Osteoblast (primary cell): ENCODE results near the gene KCNG3. TPM values are rescaled to one million over a fixed set of nuclear protein-coding genes. Genes with fewer than 3 reads are reported as not detected.
"Not testable (repeated sequence)": the region's sequence is repeated elsewhere in the genome, so short reads cannot be mapped to it uniquely, and the experiment has no call there.

Source experiments
- DNase-seq: peaks from one replicate; pipeline ENCODE4 v3.0.0; 2011; ENCODE audit warnings: low spot score, mixed read lengths; ENCODE audit not compliant: insufficient read length; ENCODE audit errors: missing footprints
- H2AFZ ChIP-seq: 2 replicates; pipeline ENCODE4 v1.6.0; 2011; ENCODE audit warnings: mild to moderate bottlenecking, low read length
- H3K27ac ChIP-seq: 2 replicates; pipeline ENCODE4 v1.5.1; 2011; ENCODE audit warnings: mild to moderate bottlenecking, low read depth, low read length, moderate library complexity
- H3K27me3 ChIP-seq: 2 replicates; pipeline ENCODE4 v1.6.0; 2012; ENCODE audit warnings: mild to moderate bottlenecking, control low read depth, inconsistent platforms, low read length, moderate library complexity; ENCODE audit not compliant: insufficient read depth
- H3K36me3 ChIP-seq: 2 replicates; pipeline ENCODE4 v1.5.1; 2011; ENCODE audit warnings: mild to moderate bottlenecking, low read length, control low read depth, moderate library complexity; ENCODE audit not compliant: insufficient read depth
- H3K4me1 ChIP-seq: 2 replicates; pipeline ENCODE4 v1.5.1; 2011; ENCODE audit warnings: mild to moderate bottlenecking, low read length, control low read depth, moderate library complexity; ENCODE audit not compliant: insufficient read depth
- H3K4me2 ChIP-seq: 2 replicates; pipeline ENCODE4 v1.6.0; 2011; ENCODE audit warnings: mild to moderate bottlenecking, low read length; ENCODE audit not compliant: insufficient read depth
- H3K4me3 ChIP-seq: fragments of 200-600 bp; sonication (generic); 3 replicates; pipeline ENCODE4 v1.5.1; 2012; ENCODE audit warnings: mild to moderate bottlenecking, low read length, inconsistent platforms; ENCODE audit not compliant: insufficient read depth
- H3K79me2 ChIP-seq: 2 replicates; pipeline ENCODE4 v1.6.0; 2012; ENCODE audit warnings: mild to moderate bottlenecking, low read length, control low read depth, inconsistent platforms; ENCODE audit not compliant: insufficient read depth
- H3K9me3 ChIP-seq: 2 replicates; pipeline ENCODE4 v1.5.1; 2011; ENCODE audit warnings: low read depth, low read length, control low read depth
- H4K20me1 ChIP-seq: 2 replicates; pipeline ENCODE4 v1.6.0; 2012; ENCODE audit warnings: mild to moderate bottlenecking, low read length, control low read depth; ENCODE audit not compliant: insufficient read depth
- small RNA-seq: library from RNA; depleted of rRNA; stranded (forward); fragments of <200 nt; gene quantifications from one replicate; pipeline ENCODE3, GENCODE V24; 2012
- total RNA-seq: library from RNA; depleted of rRNA; stranded (reverse); fragments of >200 nt; gene quantifications from 2 replicates; pipeline ENCODE4 v1.2.3, GENCODE V29; 2012
- TF ChIP-seq, protein P1 (sequence below): IDR thresholded peaks from 2 replicates; pipeline ENCODE4 v1.5.1; 2011; ENCODE audit warnings: mild to moderate bottlenecking, low read depth, low read length, moderate library complexity; ENCODE audit errors: extremely low read depth

The KCNG3 gene
- total RNA-seq, 1 donor, result under 0.01 TPM

DNA sequence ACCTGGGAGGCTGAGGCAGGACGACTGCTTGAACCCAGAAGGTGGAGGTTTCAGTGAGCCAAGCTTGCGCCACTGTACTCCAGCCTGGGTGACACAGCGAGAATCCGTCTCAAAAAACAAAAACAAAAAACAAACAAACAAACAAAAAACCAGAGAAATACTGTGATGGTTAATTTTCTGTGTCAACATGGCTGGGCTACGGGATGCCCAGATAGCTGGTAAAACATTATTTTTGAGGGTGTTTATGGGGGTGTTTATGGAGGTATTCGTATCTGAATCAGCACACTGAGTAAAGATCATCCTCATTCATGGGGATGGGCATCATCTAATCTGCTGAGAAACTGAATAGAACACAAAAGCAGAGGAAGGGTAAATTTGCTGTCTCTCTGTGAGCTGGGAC, 92.0 kb downstream of the KCNG3 start:
- TF ChIP-seq, protein P1, sequence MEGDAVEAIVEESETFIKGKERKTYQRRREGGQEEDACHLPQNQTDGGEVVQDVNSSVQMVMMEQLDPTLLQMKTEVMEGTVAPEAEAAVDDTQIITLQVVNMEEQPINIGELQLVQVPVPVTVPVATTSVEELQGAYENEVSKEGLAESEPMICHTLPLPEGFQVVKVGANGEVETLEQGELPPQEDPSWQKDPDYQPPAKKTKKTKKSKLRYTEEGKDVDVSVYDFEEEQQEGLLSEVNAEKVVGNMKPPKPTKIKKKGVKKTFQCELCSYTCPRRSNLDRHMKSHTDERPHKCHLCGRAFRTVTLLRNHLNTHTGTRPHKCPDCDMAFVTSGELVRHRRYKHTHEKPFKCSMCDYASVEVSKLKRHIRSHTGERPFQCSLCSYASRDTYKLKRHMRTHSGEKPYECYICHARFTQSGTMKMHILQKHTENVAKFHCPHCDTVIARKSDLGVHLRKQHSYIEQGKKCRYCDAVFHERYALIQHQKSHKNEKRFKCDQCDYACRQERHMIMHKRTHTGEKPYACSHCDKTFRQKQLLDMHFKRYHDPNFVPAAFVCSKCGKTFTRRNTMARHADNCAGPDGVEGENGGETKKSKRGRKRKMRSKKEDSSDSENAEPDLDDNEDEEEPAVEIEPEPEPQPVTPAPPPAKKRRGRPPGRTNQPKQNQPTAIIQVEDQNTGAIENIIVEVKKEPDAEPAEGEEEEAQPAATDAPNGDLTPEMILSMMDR, result no peak
- Histone ChIP-seq H3K4me3 (no peak overlapping the region), H3K79me2 (no peaks in the 10 kb centered on the region), H3K4me2 (no peak overlapping the region), H3K27me3 (no peaks in the 10 kb centered on the region), H3K9me3 (no peaks in the 10 kb centered on the region), H3K4me1 (no peaks in the 10 kb centered on the region), H2AFZ (no peak overlapping the region), H4K20me1 (no peaks in the 10 kb centered on the region), H3K36me3 (no peaks in the 10 kb centered on the region), H3K27ac (no peak overlapping the region)
- DNase-seq, result no peak

DNA sequence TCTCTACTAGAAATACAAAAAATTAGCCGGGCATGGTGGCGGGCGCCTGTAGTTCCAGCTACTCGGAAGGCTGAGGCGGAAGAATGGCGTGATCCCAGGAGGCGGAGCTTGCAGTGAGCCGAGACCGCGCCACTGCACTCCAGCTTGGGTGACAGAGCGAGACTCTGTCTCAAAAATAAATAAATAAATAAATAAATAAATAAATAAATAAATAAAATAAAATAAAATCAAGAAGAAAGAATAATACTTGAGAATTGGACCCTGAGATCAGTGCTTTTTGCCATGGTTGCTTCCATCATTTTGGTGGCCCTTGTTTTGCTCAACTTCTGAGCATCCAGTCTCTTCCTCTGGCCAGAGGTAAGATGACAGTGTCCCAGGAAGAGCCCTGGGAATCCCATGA, 95.7 kb downstream of the KCNG3 start:
- not testable (repeated sequence) for H3K4me2 ChIP-seq, DNase-seq, H3K27ac ChIP-seq, H3K79me2 ChIP-seq, H3K36me3 ChIP-seq, H3K27me3 ChIP-seq, H3K4me1 ChIP-seq, H3K9me3 ChIP-seq, H2AFZ ChIP-seq, H4K20me1 ChIP-seq, H3K4me3 ChIP-seq

DNA sequence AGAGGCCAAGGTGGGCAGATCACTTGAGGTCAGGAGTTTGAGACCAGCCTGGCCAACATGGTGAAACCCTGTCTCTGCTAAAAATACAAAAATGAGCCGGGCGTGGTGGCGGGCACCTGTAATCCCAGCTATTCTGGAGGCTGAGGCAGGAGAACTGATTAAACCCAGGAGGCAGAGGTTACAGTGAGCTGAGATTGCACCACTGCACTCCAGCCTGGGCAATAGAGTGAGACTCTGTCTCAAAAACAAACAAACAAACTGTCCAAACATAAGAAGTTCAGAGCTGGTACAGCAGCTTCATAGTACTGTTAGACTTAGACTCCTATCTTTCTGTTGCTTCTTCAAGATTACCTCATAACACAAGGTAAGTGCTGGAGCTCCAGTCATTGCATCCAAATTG, 100.5 kb downstream of the KCNG3 start:
- not testable (repeated sequence) for H2AFZ ChIP-seq, H3K4me3 ChIP-seq, H4K20me1 ChIP-seq, H3K9me3 ChIP-seq, H3K4me2 ChIP-seq, DNase-seq, H3K4me1 ChIP-seq, H3K27ac ChIP-seq, H3K36me3 ChIP-seq, H3K79me2 ChIP-seq
- H3K27me3 ChIP-seq, result peaks cover 14% of the 10 kb centered on the region

DNA sequence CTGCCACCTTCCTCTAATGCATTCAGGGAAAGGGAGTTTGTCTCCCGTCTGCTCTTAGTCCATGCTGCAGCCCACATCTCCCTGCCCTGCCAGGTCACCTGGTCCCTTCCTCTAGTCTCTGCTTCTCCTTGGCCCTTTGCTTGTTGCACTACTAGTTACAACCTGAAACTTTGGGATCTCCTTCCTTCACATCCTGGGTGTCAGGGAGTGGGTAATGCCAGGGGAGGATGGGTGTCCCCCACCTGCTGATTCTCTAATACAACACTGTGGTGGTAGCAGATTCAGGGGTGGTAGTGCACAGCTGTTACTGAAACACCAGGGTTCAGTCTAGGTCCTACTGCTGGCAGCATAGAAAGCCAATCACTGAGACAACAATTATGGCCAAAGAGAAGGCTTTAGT, 101.6 kb downstream of the KCNG3 start:
- Histone ChIP-seq H3K4me1 (no peaks in the 10 kb centered on the region), H3K4me3 (no peak overlapping the region), H2AFZ (no peak overlapping the region), H3K27me3 (peaks cover 19% of the 10 kb centered on the region), H3K4me2 (no peak overlapping the region), H3K27ac (no peak overlapping the region), H3K36me3 (no peaks in the 10 kb centered on the region), H3K9me3 (no peaks in the 10 kb centered on the region), H4K20me1 (no peaks in the 10 kb centered on the region), H3K79me2 (no peaks in the 10 kb centered on the region)
- no peak for DNase-seq
- TF ChIP-seq, protein P1, result no peak

Small RNA genes within 50 kb of the gene (small RNA-seq; reads per million reads assigned to genes)
- gene RF00017 (not detected), gene RF00612 (not detected)

Other genes starting within 250 kb of the KCNG3 start
- gene COX7A2L, start 132.8 kb downstream of the KCNG3 start, total RNA-seq, result 215 and 237 TPM in 2 replicates
- gene MTA3, start 74.7 kb upstream of the KCNG3 start, total RNA-seq, result 29.3 and 33.3 TPM in 2 replicates